Esophagus muscularis mucosa (tissue), 4 donors: ENCODE results near the gene CERS5.

Experiments
- CTCF ChIP-seq, 3 experiments: fragments of 200-600 bp in 2 of 3; fragments of 450-650 bp in 1 of 3; sonication (generic) in 2 of 3; IDR thresholded peaks; one replicate each; pipeline ENCODE4 v1.5.1; 2017 to 2019; ENCODE audit warnings: antibody characterized with exemption in 3 of 3, mild to moderate bottlenecking in 2 of 3, moderate library complexity in 1 of 3
- EP300 ChIP-seq: sonication (generic); formaldehyde crosslinking; IDR thresholded peaks from one replicate; pipeline ENCODE4 v1.6.1; 2017; ENCODE audit warnings: antibody characterized with exemption
- POLR2A ChIP-seq: fragments of 450-650 bp; IDR thresholded peaks from one replicate; pipeline ENCODE4 v1.6.1; 2017; ENCODE audit warnings: antibody characterized with exemption, moderate library complexity, mild to moderate bottlenecking, low read depth
- POLR2AphosphoS5 ChIP-seq, 2 donors: sonication (generic); formaldehyde crosslinking; IDR thresholded peaks; one replicate each; pipeline ENCODE4 v1.6.1; 2017; ENCODE audit warnings: antibody characterized with exemption in 2 of 2

GRCh38 chr12:50086148-50086547, 81.0 kb downstream of the CERS5 start:
- TF ChIP-seq CTCF (IDR thresholded peaks at IDR 0.05) (no peak), POLR2A (no peak), EP300 (no peak), POLR2AphosphoS5 (IDR thresholded peaks at IDR 0.05) (no peak)
